HepG2 (cell line): ENCODE measurements around the gene PLCB4. TPM values are rescaled to one million over a fixed set of nuclear protein-coding genes. Genes with fewer than 3 reads are reported as not detected.

Experiments used
- ATAC-seq: fragments of 200-7000 bp; cut with Tn5 transposase; 3 replicates; pipeline ENCODE4 v1.9.1; 2020; ENCODE audit warnings: mild to moderate bottlenecking, moderate library complexity
- BruUV-seq: library from RNA; stranded (reverse); fragments of 400-500 nt; replicated peaks from 2 replicates; lab custom pipeline; 2021; lab: Mats Ljungman, UMichigan
- CTCF ChIA-PET: fragments of 300-600 bp; formaldehyde crosslinking; extraction: SDS; loops from one replicate; lab custom pipeline; 2021; ENCODE audit warnings: low total read pairs, inconsistent platforms, low intra/inter-chr PET ratio; lab: Yijun Ruan, JAX
- POLR2A ChIA-PET: fragments of 350-600 bp; sonication (Branson Sonifier 250); formaldehyde crosslinking; loops from one replicate; lab custom pipeline; 2020; ENCODE audit warnings: antibody characterized with exemption, inconsistent platforms; lab: Yijun Ruan, JAX
- DNase-seq: peaks from one replicate; pipeline ENCODE4 v3.0.0-alpha.2; 2015; ENCODE audit warnings: low spot score
- FAIRE-seq: peaks from 3 replicates; lab custom pipeline; 2011; peaks lifted over from hg19 to GRCh38; lab: Jason Lieb, UNC
- H2AFZ ChIP-seq: one replicate; pipeline ENCODE4 v1.6.1; 2011; ENCODE audit warnings: low read length, inconsistent platforms
- H3K27ac ChIP-seq: fragments of 300-600 bp; 3 replicates; pipeline ENCODE4 v1.8.0; 2011; ENCODE audit warnings: mixed run types, mild to moderate bottlenecking, mixed read lengths, low read length, inconsistent platforms; ENCODE audit not compliant: insufficient read depth; ENCODE audit errors: extremely low read length
- H3K27me3 ChIP-seq, 2 experiments: fragments of 200-600 bp in 1 of 2; 2 replicates in 1 of 2; 3 replicates in 1 of 2; pipeline versions ENCODE4 v1.6.0 to v1.8.0; 2011; ENCODE audit warnings: low read length in 2 of 2, mild to moderate bottlenecking in 2 of 2, moderate library complexity in 2 of 2, inconsistent platforms in 1 of 2; ENCODE audit not compliant: insufficient read depth in 2 of 2, control insufficient read depth in 1 of 2
- H3K36me3 ChIP-seq, 2 experiments: fragments of 200-600 bp in 1 of 2; replicated peaks in 1 of 2; 2 replicates in 1 of 2; 3 replicates in 1 of 2; pipeline versions ENCODE4 v1.5.1 to v1.8.0; 2011; ENCODE audit warnings: low read length in 2 of 2, inconsistent platforms in 1 of 2; ENCODE audit not compliant: insufficient read depth in 2 of 2, control insufficient read depth in 1 of 2
- H3K4me1 ChIP-seq: 2 replicates; pipeline ENCODE4 v1.5.1; 2012; ENCODE audit warnings: low read length, inconsistent platforms; ENCODE audit not compliant: insufficient read depth
- H3K4me2 ChIP-seq: 2 replicates; pipeline ENCODE4 v1.6.0; 2011; ENCODE audit warnings: low read depth, low read length, inconsistent platforms
- H3K4me3 ChIP-seq, 3 experiments: fragments of 200-600 bp in 1 of 3; sonication (generic), shearing (Covaris generic) in 1 of 3; replicated peaks in 1 of 3; 2 replicates each; pipeline ENCODE4 v1.5.1; 2011 to 2016; ENCODE audit warnings: low read length in 3 of 3, inconsistent platforms in 2 of 3, low read depth in 2 of 3, mild to moderate bottlenecking in 2 of 3, control low read depth in 1 of 3, mixed read lengths in 1 of 3; ENCODE audit not compliant: insufficient read depth in 1 of 3
- H3K79me2 ChIP-seq: one replicate; pipeline ENCODE4 v1.6.1; 2011; ENCODE audit warnings: low read length, inconsistent platforms; ENCODE audit not compliant: insufficient read depth
- H3K9ac ChIP-seq: 2 replicates; pipeline ENCODE4 v1.6.0; 2011; ENCODE audit warnings: mild to moderate bottlenecking, low read depth, low read length, inconsistent platforms; ENCODE audit not compliant: insufficient read depth
- H3K9me3 ChIP-seq: 2 replicates; pipeline ENCODE4 v1.5.1; 2012; ENCODE audit warnings: mild to moderate bottlenecking, low read length
- H4K20me1 ChIP-seq: 2 replicates; pipeline ENCODE4 v1.6.0; 2011; ENCODE audit warnings: inconsistent platforms, mild to moderate bottlenecking, low read length, moderate library complexity; ENCODE audit not compliant: insufficient read depth
- ATF7 ChIP-seq, 2 experiments: fragments of 450-650 bp in 1 of 2; sonication (generic) in 1 of 2; formaldehyde crosslinking in 1 of 2; IDR thresholded peaks; 2 replicates each; pipeline versions ENCODE4 v1.4.0 to v1.6.1; 2016 to 2020; ENCODE audit warnings: antibody characterized with exemption in 1 of 2, mild to moderate bottlenecking in 1 of 2, missing genetic modification reagents in 1 of 2
- BRD4 ChIP-seq: sonication (generic); formaldehyde crosslinking; IDR thresholded peaks from 2 replicates; pipeline ENCODE4 v1.4.0; 2020; ENCODE audit warnings: missing genetic modification reagents
- FOSL2 ChIP-seq: sonication (generic); formaldehyde crosslinking; IDR thresholded peaks from 2 replicates; pipeline ENCODE4 v1.4.0; 2020; ENCODE audit warnings: missing genetic modification reagents
- GZF1 ChIP-seq: sonication (generic); formaldehyde crosslinking; IDR thresholded peaks from 2 replicates; pipeline ENCODE4 v1.5.1; 2020; ENCODE audit warnings: mild to moderate bottlenecking, missing genetic modification reagents
- HNF4A ChIP-seq: sonication (generic); formaldehyde crosslinking; IDR thresholded peaks from 2 replicates; pipeline ENCODE4 v1.4.0; 2020; ENCODE audit warnings: missing genetic modification reagents
- MEIS1 ChIP-seq: sonication (generic); formaldehyde crosslinking; IDR thresholded peaks from 2 replicates; pipeline ENCODE4 v1.9.0; 2021; ENCODE audit warnings: mild to moderate bottlenecking, missing genetic modification reagents, moderate library complexity, borderline replicate concordance
- MIER2 ChIP-seq: IDR thresholded peaks from 2 replicates; pipeline ENCODE4 v1.6.1; 2016; ENCODE audit warnings: missing biosample characterization, missing genetic modification reagents
- NR2F1 ChIP-seq, 2 experiments: fragments of 450-650 bp in 1 of 2; formaldehyde crosslinking in 1 of 2; IDR thresholded peaks; 2 replicates each; pipeline versions ENCODE4 v1.5.0 to v1.6.1; 2016 to 2020; ENCODE audit warnings: mild to moderate bottlenecking in 1 of 2, missing compliant biosample characterization in 1 of 2, missing genetic modification reagents in 1 of 2, moderate library complexity in 1 of 2
- PCBP2 ChIP-seq: fragments of 200-400 bp; formaldehyde crosslinking; optimal IDR thresholded peaks from 2 replicates; pipeline ENCODE3; 2018; ENCODE audit warnings: low read length, low read depth; ENCODE audit not compliant: poor library complexity, severe bottlenecking
- RBFOX2 ChIP-seq: fragments of 200-400 bp; formaldehyde crosslinking; IDR thresholded peaks from 2 replicates; pipeline ENCODE4 v1.6.1; 2017; ENCODE audit warnings: low read depth, mild to moderate bottlenecking, low read length
- SRY ChIP-seq: sonication (generic); formaldehyde crosslinking; IDR thresholded peaks from 2 replicates; pipeline ENCODE4 v1.8.0; 2022; ENCODE audit warnings: mild to moderate bottlenecking, missing genetic modification reagents
- TGIF2 ChIP-seq: IDR thresholded peaks from 2 replicates; pipeline ENCODE4 v1.6.1; 2016; ENCODE audit warnings: control low read depth, missing compliant biosample characterization
- TOPORS ChIP-seq: sonication (generic); formaldehyde crosslinking; IDR thresholded peaks from 2 replicates; pipeline ENCODE4 v1.8.0; 2023; ENCODE audit warnings: mild to moderate bottlenecking, missing genetic modification reagents
- ZNF235 ChIP-seq: sonication (generic); formaldehyde crosslinking; IDR thresholded peaks from 2 replicates; pipeline ENCODE4 v1.8.1; 2023; ENCODE audit warnings: mild to moderate bottlenecking, missing genetic modification reagents, borderline replicate concordance
- ZNF432 ChIP-seq: sonication (generic); formaldehyde crosslinking; IDR thresholded peaks from 2 replicates; pipeline ENCODE4 v1.5.0; 2020; ENCODE audit warnings: missing genetic modification reagents, mild to moderate bottlenecking, borderline replicate concordance
- ZNF607 ChIP-seq: sonication (generic); formaldehyde crosslinking; IDR thresholded peaks from 2 replicates; pipeline ENCODE4 v1.5.1; 2020; ENCODE audit warnings: missing genetic modification reagents, mild to moderate bottlenecking, borderline replicate concordance
- ZNF724P ChIP-seq: sonication (generic); formaldehyde crosslinking; IDR thresholded peaks from 2 replicates; pipeline ENCODE4 v1.8.0; 2022; ENCODE audit warnings: missing genetic modification reagents, borderline replicate concordance
- WGBS: methylation state at CpG from one replicate; pipeline ENCODE4 v1.1.6; 2017; ENCODE audit warnings: low lambda C conversion rate; 5-methylcytosine and 5-hydroxymethylcytosine counted together
- in situ Hi-C: cut with HindIII; loops from 2 replicates; pipeline ENCODE4 v1.10.0; 2017; ENCODE audit warnings: low pct_unique_long_range_greater_than_20kb; ENCODE audit not compliant: extremely low pct_ligation_motif_present
- intact Hi-C: fragments of 100-400 bp; cut with micrococcal nuclease; formaldehyde crosslinking; loops from one replicate; pipeline ENCODE4 v1.10.0; 2022; ENCODE audit not compliant: unreplicated experiment
- polyA plus RNA-seq, 8 experiments: library from polyadenylated mRNA; depleted of rRNA in 3 of 8; stranded (reverse) in 7 of 8; unstranded in 1 of 8; fragments of >200 nt; fragmentation: Illumina TruSeq in 4 of 8; extraction: Trizol in 4 of 8; gene quantifications; 2 replicates each; pipeline versions ENCODE4 v1.2.1 to v1.2.3, GENCODE V29; 2011 to 2016; ENCODE audit warnings: low read depth in 4 of 8, missing spikeins in 1 of 8, mixed read lengths in 1 of 8; ENCODE audit not compliant: insufficient read depth in 1 of 8
- total RNA-seq, 5 experiments: library from RNA; depleted of rRNA; stranded (reverse); fragments of >200 nt; fragmentation: Illumina TruSeq; extraction: Trizol; gene quantifications; 2 replicates each; pipeline ENCODE4 v1.2.3, GENCODE V29; 2016; ENCODE audit warnings: low read depth in 1 of 5
- TF ChIP-seq, protein P1 (sequence below): sonication (generic); formaldehyde crosslinking; IDR thresholded peaks from 2 replicates; pipeline ENCODE4 v1.5.0; 2020; ENCODE audit warnings: missing genetic modification reagents
- TF ChIP-seq, protein P2 (sequence below): sonication (generic); formaldehyde crosslinking; IDR thresholded peaks from 2 replicates; pipeline ENCODE4 v1.5.0; 2020; ENCODE audit warnings: missing genetic modification reagents

PLCB4 gene
- total and polyA plus RNA-seq, 2 of the 13 experiments (the other 11 are each of a cell fraction or from before 2014, with no cell fraction given), result 0.01 TPM; not detected in 1

DNA sequence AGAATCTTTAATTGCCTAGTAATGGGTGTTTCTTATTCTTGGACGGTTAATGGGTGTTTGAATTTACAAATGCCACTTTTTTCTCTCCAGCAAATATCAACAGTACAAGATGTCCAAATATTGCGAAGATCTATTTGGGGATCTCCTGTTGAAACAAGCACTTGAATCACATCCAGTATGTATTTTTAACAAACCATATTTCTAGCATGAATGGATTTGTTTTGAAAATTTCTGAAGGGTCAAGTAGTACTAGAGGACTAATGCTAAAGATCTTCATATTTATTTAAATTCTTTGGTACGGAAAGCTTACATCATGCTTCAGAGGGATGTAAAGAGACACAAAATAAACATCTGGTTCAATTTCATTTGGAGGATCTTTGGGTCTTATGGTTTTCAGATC lies 321.6 kb downstream of the PLCB4 start:
- Histone ChIP-seq H3K4me2 (no peak overlapping the region), H3K27me3 (peaks cover 0 to 6% of the 10 kb centered on the region in 2 experiments; a peak in 1 of 5 replicates), H3K4me1 (no peaks in the 10 kb centered on the region), H4K20me1 (no peaks in the 10 kb centered on the region), H3K27ac (no peak overlapping the region), H3K9me3 (peaks cover 4% of the 10 kb centered on the region; the same call in 1 of the 2 replicates), H3K36me3 (no peaks in the 10 kb centered on the region), H3K79me2 (no peaks in the 10 kb centered on the region), H2AFZ (no peak overlapping the region), H3K4me3 (no peak overlapping the region), H3K9ac (no peak overlapping the region)
- POLR2A ChIA-PET, result no interaction called here
- WGBS, result 1% methylated on average over 3 of the region's 3 CpGs
- TF ChIP-seq TGIF2 (CRISPR knock-in tag), result no peak
- TF ChIP-seq FOSL2 (CRISPR knock-in tag), result no peak
- TF ChIP-seq HNF4A (CRISPR knock-in tag), result no peak
- TF ChIP-seq SRY (CRISPR knock-in tag), result no peak
- TF ChIP-seq TOPORS (CRISPR knock-in tag), result no peak
- TF ChIP-seq NR2F1 (CRISPR knock-in tag; IDR thresholded peaks at IDR 0.05), result no peak
- no peak for TF ChIP-seq BRD4 (CRISPR knock-in tag)
- no peak for TF ChIP-seq MEIS1 (CRISPR knock-in tag)
- TF ChIP-seq ZNF432 (CRISPR knock-in tag), result no peak
- no peak for TF ChIP-seq MIER2 (CRISPR knock-in tag)
- no peak for TF ChIP-seq ZNF235 (CRISPR knock-in tag)
- TF ChIP-seq, protein P1, sequence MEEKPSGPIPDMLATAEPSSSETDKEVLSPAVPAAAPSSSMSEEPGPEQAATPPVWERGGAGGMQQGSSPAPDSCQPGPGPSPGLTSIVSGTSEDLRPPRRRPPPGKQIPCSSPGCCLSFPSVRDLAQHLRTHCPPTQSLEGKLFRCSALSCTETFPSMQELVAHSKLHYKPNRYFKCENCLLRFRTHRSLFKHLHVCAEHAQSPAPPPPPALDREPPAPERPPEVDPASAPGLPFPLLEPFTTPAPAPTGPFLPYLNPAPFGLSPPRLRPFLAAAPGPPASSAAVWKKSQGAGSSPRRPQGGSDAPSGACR (CRISPR knock-in tag), result no peak
- TF ChIP-seq ATF7 (IDR thresholded peaks at IDR 0.05), result no peak
- no peak for TF ChIP-seq ATF7 (CRISPR knock-in tag; IDR thresholded peaks at IDR 0.05)
- TF ChIP-seq PCBP2, result no peak
- no peak for TF ChIP-seq GZF1 (CRISPR knock-in tag)
- TF ChIP-seq, protein P2, sequence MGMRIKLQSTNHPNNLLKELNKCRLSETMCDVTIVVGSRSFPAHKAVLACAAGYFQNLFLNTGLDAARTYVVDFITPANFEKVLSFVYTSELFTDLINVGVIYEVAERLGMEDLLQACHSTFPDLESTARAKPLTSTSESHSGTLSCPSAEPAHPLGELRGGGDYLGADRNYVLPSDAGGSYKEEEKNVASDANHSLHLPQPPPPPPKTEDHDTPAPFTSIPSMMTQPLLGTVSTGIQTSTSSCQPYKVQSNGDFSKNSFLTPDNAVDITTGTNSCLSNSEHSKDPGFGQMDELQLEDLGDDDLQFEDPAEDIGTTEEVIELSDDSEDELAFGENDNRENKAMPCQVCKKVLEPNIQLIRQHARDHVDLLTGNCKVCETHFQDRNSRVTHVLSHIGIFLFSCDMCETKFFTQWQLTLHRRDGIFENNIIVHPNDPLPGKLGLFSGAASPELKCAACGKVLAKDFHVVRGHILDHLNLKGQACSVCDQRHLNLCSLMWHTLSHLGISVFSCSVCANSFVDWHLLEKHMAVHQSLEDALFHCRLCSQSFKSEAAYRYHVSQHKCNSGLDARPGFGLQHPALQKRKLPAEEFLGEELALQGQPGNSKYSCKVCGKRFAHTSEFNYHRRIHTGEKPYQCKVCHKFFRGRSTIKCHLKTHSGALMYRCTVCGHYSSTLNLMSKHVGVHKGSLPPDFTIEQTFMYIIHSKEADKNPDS (CRISPR knock-in tag), result no peak
- TF ChIP-seq ZNF607 (CRISPR knock-in tag), result no peak
- TF ChIP-seq ZNF724P (CRISPR knock-in tag), result no peak
- no peak for TF ChIP-seq RBFOX2
- intact Hi-C loops, result no loop called here
- in situ Hi-C loops, result no loop called here
- ATAC-seq (no peak), FAIRE-seq (no peak), DNase-seq (no peak)
- no TSS peak for BruUV-seq
- CTCF ChIA-PET, result no interaction called here
